NCI-H774 (cell line): Measurements from ENCODE around the gene HOXA9.
A peak's percentile ranks its signal among the peaks of the same experiment; 100 is the strongest.

Source experiments
- DNase-seq: peaks from one replicate; lab custom pipeline; 2025; lab: John Stamatoyannopoulos, UW

The HOXA9 gene

GRCh38 chr7:27153526-27153925 is 11.8 kb downstream of the HOXA9 start:
- no peak for DNase-seq

GRCh38 chr7:27152816-27153442 is 12.4 kb downstream of the HOXA9 start:
- DNase-seq: no peak

GRCh38 chr7:27151931-27152815 is 13.2 kb downstream of the HOXA9 start, which contains the start of gene HOXA3:
Gene HOXA3 (minus strand): TSS chr7:27152583. CDS start chr7:27110640, 41,943 bp downstream.
- no peak for DNase-seq

- DNase-seq: no peak
Measured at GRCh38 chr7:27151341-27151930, 13.9 kb downstream of the HOXA9 start.

- DNase-seq: peak; percentile 84
Measured at GRCh38 chr7:27150568-27151340, 14.6 kb downstream of the HOXA9 start.

GRCh38 chr7:27149842-27150567 is 15.3 kb downstream of the HOXA9 start:
- DNase-seq: no peak

GRCh38 chr7:27148756-27149641 is 16.3 kb downstream of the HOXA9 start:
- DNase-seq: no peak

GRCh38 chr7:27148031-27148755 is 17.1 kb downstream of the HOXA9 start:
- no peak for DNase-seq

GRCh38 chr7:27147199-27148030 is 17.9 kb downstream of the HOXA9 start, which contains the start of gene HOXA6:
Gene HOXA6 (minus strand): TSS chr7:27147774. CDS start chr7:27147749, 25 bp downstream.
- no peak for DNase-seq

GRCh38 chr7:27146491-27147198 is 18.7 kb downstream of the HOXA9 start:
- DNase-seq: no peak

- no peak for DNase-seq
Measured at GRCh38 chr7:27145914-27146412, 19.4 kb downstream of the HOXA9 start.

- DNase-seq: no peak
Measured at GRCh38 chr7:27145165-27145913, 20.0 kb downstream of the HOXA9 start.

- DNase-seq: no peak
Measured at GRCh38 chr7:27144781-27145164, 20.6 kb downstream of the HOXA9 start.

- no peak for DNase-seq
Measured at GRCh38 chr7:27143950-27144780, 21.2 kb downstream of the HOXA9 start.

- no peak for DNase-seq
Measured at GRCh38 chr7:27143023-27143949, 22.1 kb downstream of the HOXA9 start, which contains the start of gene HOXA5. Gene HOXA5 (minus strand): TSS chr7:27143681. CDS start chr7:27143607, 74 bp downstream.
